Adrenal gland (tissue), 5 donors: ENCODE results near the gene RHOH.

Source experiments
- CTCF ChIP-seq, 6 experiments: fragments of 450-650 bp in 4 of 6; fragments of 200-600 bp in 2 of 6; sonication (generic) in 1 of 6; IDR thresholded peaks; 1 replicate in 5 of 6; 2 replicates in 1 of 6; pipeline versions ENCODE4 v1.5.1 to v1.8.0; 2016 to 2021; ENCODE audit warnings: antibody characterized with exemption in 6 of 6, mild to moderate bottlenecking in 2 of 6, moderate library complexity in 1 of 6
- POLR2A ChIP-seq, 2 donors: fragments of 450-650 bp; IDR thresholded peaks; one replicate each; pipeline ENCODE4 v1.6.1; 2017; ENCODE audit warnings: antibody characterized with exemption in 2 of 2, mild to moderate bottlenecking in 2 of 2, moderate library complexity in 1 of 2
- donor health status: DM: no; HTN: no; CAD: no.

GRCh38 chr4:40238700-40239548, 42.1 kb downstream of the RHOH start:
- no peak for TF ChIP-seq POLR2A (IDR thresholded peaks at IDR 0.05)
- TF ChIP-seq CTCF (IDR thresholded peaks at IDR 0.05), result no peak
